ENCODE data around the gene TNRC6C. TPM values are rescaled to one million over a fixed set of nuclear protein-coding genes. Genes with fewer than 3 reads are reported as not detected.

The TNRC6C gene
- total and polyA plus RNA-seq, 9 of the 15 experiments (the other 6 are each of a cell fraction or from before 2014, with no cell fraction given): 0.20 to 4.9 (median 2.3) TPM

GRCh38 chr17:77930780-77931768, 27.4 kb upstream of the TNRC6C start:
- in situ Hi-C loops (cut with MboI): no loop called here
- Histone ChIP-seq H3K4me2 (ENCODE audit: insufficient read depth, low read length) (no peak overlapping the region), H3K27ac (ENCODE audit: extremely low read depth, low read depth, low read length) (no peak overlapping the region), H4K20me1 (replicated peaks; ENCODE audit: control insufficient read depth, insufficient read depth, low read length) (0 out of 2 replicates have a peak, but pooled peaks cover 3% of the 10 kb centered on the region), H3K36me3 (ENCODE audit: control insufficient read depth, insufficient read depth, low read length) (no peaks in the 10 kb centered on the region), H3K9me1 (ENCODE audit: control insufficient read depth, insufficient read depth, low read length) (peaks cover 3% of the 10 kb centered on the region), H2AFZ (ENCODE audit: low read depth, low read length) (no peak overlapping the region), H3K4me3 (no peak overlapping the region), H3K9me3 (replicated peaks; ENCODE audit: control insufficient read depth, insufficient read depth, low read depth, low read length) (no peaks in the 10 kb centered on the region), H3K27me3 (ENCODE audit: control insufficient read depth in 2 of 2, insufficient read depth in 2 of 2, low read length in 2 of 2) (peaks cover 31 to 65% of the 10 kb centered on the region in 2 experiments), H3K79me2 (ENCODE audit: control insufficient read depth, insufficient read depth, low read length) (no peaks in the 10 kb centered on the region), H3K4me1 (replicated peaks in 1 of 2; ENCODE audit: control insufficient read depth in 2 of 2, insufficient read depth in 2 of 2, low read length in 2 of 2) (peaks cover 0 to 4% of the 10 kb centered on the region in 2 experiments; a peak in 2 of 5 replicates), H3K9ac (ENCODE audit: insufficient read depth in 1 of 2, low read depth in 2 of 2, low read length in 2 of 2) (no peak overlapping the region)
- no peak for ATAC-seq
- no peak for FAIRE-seq
- 6% methylated on average over 18 of the region's 24 CpGs for WGBS (ENCODE audit: insufficient coverage, low coverage, missing lambda C conversion rate)
- no peak for DNase-seq (ENCODE audit: extremely low read depth in 1 of 4, low spot score in 3 of 4)
- no TSS peak for BruUV-seq (replicated peaks)
- intact Hi-C loops (cut with micrococcal nuclease): no loop called here
- no peak for TF ChIP-seq HSF4 (CRISPR knock-in tag; IDR thresholded peaks at IDR 0.05; ENCODE audit: borderline replicate concordance)
- no peak for TF ChIP-seq SOX6 (IDR thresholded peaks at IDR 0.05)
- no peak for TF ChIP-seq ZNF347 (CRISPR knock-in tag; IDR thresholded peaks at IDR 0.05; ENCODE audit: low read depth)
- POLR2A ChIA-PET: interaction anchor here (0.7 to 0.9 kb wide), 2 partner anchors 26 to 97 kb away, joined by 3 read pairs; no protein-coding TSS in a partner anchor
- CTCF ChIA-PET (ENCODE audit: low intra/inter-chr PET ratio): interaction anchor here (0.5 kb wide), 1 partner anchor 220 kb away, joined by 3 read pairs; no protein-coding TSS in a partner anchor
